ENCODE measurements around the gene CAPN13. TPM values are rescaled to one million over a fixed set of nuclear protein-coding genes. Genes with fewer than 3 reads are reported as not detected.

CAPN13 gene
- polyA plus RNA-seq, 5 donors = 1.1 to 2.4 (median 1.5) TPM

DNA sequence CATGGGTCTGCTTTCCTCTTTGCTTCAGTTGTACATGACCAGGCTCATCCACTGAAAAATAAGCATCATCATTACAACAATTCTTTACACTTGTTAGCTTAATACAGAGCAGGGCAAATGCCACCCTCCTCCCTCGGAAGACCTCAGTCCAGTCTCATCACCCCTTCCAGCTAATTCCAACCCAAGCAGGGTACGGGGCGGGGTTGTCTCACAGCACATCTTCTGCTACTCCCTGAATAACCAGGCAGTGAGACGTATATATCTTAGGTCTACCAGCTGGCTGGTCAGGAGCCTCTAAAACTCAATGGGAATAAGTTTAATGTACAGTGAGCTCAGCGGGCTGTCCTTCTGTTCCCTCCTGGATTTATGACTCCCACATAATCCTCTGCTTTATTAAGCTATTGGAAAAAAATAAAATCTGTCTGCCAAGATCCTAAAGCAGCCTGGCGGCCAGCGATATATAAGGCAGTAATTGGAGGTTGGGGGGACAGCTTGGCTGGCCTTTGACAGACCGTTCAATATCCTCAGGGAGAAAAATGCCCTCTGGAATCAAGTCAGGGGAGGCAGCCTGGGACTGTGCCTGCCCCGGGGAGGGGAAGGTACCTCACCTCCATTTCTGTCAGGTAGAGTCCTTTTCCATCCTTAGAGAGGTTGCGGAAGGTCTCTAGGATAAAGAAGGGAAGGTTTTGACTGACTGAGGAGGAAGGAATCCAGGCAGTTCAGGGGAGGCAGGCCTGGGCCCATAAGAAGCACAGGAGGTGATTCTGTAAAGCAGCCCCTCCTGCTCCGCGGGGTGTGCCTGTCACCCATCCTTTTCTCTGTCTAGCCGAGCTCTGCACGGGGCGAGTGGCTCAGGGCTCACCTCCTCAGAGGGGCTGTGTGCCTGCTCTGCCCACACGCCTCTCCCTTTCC lies 76.3 kb downstream of the CAPN13 start:
- no peak for DNase-seq

DNA sequence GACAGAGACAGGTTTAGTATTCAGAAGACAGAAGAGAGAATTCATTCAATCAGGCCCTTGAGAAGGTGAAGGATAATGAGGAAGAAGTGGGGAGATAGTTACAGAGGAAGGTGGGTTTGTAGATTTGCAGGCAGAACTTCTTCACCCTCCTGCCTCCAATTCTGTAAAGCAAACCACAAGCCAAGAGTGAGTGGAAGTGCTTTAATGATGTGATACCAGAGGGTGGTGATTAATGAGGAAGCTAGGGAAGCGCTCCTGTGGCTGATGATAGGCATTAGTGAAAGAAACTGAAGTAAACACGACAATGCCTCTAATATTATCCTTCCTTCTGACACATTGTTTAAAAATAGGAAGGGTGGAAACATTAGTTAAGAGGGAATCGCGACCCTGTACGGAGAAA lies 78.2 kb downstream of the CAPN13 start:
- DNase-seq = no peak

DNA sequence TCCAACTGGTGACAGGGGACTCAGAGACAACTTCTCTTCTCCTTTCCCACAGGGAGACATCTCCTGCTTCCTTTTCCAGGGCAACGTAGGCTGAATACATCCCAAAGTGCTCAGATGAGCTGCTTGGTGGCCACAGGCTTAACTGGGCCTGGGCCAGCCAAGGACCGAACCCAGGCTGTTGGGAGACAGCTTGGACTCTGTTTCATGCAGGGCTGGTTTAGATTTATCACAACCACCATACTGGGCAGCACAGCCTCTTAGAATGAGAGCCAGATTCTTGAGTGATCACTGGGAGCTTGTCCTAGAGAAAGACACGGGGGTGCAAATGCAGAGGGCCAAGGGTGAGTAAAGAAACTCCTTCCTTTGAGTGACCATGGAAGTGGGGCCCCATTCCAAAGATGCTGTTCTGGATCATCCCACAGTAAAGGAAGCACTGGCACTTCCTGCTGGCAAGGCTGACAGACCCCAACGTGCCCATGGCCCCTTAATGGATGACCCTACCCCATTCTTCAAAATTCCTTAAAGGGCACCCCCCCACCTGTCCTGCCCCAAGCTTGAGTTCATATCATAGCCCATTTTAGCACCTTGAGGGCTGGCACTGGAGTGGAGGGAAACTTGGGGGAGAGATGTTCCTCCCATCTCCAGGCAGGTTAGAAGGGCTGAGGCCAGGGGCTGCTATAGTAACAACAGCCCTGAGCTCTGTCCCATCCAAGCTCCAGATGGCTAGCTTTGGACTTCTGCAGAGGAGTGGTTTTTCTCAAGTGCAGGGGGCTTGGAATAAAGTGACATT lies 84.1 kb downstream of the CAPN13 start:
- DNase-seq = no peak

DNA sequence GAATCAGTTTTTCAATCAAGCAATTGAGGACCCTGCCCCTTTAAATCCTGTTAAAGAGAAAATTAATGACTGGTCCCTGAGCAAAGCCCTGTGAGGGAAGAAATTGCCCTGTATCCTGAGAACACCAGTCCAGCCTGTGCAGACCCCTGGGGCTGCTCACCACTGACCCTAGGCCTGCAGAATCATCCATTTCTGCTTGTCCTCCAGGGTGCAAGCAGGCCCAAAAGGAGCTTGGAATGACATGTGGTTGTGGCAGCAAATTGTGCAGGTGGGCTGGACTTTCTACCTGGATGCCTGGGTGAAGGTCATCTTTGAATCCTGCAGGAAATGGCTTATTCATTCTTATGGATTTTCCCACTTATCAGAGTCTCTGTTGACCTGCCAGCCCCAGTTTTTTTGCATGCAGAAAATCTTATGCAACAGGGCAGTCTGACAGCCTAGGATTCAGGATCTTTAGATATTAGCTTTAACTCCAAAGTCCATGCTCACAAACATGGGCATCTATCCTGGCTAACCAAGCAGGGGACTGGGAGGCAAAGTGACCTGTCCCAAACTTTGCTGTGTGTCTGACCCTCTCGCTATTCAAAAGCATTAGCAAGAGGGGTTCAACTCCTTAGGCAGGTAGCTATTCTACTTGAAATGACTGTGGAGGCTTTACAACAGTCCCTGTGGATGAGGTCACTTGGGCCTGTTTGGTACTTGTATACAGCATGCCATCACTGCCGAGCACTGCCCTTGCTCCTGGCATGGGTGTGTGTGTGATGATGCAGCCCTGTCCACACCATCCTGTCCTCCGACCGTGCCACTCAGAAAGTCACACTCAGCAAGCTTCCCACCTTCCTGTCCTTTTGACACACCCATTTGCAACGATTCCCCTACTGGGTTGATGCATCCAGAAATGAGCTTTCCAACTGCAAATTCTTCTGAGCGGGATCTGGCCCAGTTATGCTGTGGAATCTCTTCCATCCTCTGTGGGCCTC lies 85.3 kb downstream of the CAPN13 start:
- no peak for DNase-seq

DNA sequence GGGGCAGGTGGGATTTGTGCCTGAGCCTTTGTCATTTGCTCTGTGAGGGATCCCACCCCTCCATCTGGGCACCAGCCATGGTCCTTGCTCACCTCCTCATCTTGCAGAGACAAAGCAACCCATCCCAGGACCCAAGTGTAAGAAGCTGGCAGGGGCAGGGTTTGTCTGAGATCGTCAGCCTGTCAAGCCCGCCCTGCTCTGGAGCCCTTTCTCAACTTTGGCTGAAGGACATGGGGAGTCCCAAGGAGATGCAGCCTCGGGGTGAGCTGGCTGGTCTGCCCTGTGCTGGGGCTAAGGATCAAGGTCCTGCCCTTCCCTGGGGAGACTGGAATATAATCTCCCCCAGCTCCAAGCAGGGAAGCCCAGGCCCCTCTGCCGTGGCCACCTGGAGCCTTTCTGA lies 86.0 kb downstream of the CAPN13 start:
- DNase-seq = no peak

DNA sequence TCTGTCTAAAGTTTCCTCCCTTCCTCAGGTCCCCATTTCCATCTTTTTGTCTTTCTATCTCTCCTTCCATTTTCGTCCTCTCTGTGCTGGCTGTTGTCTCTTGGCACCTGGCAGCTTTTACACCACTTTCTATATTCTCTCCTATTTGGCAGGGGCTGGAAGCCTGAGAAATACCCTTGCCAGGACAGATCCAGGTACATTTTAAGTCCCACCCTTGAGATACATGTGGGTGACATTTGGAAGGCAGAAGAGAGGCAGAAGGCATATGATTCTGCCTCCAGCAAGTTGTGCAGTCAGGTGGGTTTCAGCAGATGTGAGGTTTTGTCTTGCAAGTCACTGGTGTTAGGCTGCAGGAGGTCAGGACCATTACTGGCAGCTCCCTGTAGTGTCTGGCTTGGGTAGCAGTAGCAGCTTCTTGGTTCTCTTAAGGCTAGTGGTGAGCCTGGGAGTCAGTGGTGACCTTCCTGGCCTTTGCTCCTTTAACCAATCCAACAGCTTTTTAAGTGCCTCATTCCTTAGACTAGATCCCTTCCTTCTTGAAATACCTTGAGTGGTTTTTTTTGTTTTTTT lies 90.1 kb downstream of the CAPN13 start:
- no peak for DNase-seq

DNA sequence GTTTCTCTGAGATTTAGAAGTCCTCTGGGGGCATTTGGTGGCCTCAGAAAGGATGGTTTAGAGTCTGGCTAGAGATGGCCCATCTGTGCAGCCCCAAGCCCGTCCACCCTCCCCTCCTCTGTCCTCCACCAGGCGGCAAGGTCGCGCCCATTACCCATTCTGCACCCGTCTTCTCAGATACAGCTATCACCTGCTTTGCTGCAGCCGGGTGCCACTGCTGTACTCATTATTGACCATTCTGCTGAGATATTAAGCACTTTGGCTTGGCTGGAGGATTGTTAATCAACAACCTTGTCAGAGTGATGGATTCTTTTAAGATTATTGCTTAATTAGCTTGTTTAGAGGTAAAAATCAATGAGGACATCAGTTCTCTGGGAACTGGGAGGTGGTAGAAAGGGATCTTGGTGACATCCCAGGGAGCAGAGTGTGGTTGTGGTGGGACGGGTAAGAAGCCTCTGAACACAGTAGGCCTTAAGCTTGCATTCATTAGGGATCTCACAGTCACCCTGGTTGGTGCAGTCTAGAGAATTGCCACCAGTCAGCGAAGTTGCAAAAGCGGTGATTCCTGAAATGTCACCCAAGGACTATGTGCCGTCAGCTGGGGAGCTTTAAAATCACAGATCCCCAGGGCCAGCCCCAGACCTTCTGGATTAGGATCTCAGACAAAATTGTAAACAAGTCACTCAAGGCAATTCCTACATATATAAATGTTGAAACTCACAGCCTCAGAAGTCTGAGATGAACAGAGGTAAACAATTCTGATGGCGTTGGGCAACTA lies 90.9 kb downstream of the CAPN13 start:
- no peak for DNase-seq

DNA sequence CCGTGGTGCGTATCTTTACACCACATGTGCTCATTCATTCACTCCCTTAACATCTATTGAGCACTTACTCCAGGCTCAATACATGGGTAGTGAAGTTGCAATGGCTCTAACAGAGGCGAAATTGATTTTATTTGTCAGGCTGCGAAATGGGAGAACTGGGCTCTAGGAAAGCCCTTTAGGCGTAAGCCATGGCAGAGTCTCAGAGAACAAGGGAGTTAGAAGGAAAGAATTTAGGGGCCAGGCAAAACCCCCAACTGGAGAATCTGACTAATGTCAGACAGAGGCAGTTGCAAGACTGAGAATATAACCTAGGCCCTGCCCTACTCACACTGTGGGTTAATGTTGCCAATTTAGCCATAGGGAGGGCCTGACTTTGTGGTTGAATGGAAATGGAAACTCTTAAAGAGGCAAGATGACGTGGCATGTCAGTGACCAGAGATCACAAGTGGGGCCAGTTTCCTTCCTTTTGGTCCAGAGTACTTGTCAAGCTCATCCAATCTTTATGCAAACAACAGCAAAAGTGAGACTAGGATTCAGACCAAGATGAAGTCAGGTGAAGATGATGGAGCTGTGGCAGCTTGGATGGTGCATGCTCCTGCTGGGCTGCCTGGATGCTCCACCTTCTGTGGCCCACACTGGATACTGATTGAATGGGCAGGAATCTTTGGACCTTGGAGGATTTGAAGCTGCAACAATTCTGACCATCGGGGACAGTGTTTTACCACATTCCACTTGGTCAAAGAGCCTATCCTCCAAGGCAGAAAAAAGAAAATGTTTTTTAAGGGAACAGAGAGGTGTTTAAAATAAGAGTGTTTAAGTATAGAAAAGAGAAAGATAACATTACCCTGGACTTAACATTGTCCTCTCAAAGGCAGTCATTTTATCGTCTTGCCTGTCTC lies 92.2 kb downstream of the CAPN13 start:
- DNase-seq = no peak

DNA sequence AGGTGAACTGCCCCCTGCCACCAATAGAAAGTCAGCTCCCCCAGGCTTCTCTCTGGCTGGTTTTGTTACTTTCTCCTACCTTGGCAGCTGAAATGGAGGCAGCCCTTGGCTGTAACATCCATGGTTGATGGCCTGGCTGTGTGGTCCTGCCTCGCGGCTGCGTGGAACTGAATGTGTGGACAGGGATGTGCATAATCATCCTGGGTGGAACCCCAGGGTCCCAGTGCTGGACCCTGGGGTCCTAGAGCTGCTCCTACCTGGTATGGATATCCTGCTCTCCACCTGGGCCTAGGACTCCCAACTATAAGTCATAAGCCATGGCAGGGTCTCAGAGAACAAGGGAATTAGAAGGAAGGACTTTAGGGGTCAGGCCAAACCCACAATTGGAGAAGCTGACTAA lies 93.5 kb downstream of the CAPN13 start:
- no peak for DNase-seq

DNA sequence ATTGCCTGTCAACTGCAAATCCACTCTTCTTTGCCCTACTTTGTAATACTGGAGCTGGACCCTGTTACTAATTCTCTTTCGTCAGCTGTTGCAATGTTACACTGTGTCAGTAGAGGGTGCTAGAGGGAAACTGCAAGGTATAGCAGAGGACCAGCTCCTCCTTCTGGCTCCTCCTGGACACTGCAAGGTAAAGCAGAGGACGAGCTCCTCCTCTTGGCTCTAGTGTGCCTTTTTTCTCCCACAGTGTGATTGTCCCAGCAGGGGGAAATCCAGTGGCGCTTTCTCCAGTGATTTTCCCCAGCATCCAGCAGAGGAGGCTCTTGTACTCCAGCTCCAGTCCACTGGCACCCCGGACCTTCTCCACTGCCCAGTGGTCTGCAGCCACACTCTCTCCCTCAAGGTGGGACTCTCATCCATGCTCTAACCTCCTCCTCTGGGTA lies 95.6 kb downstream of the CAPN13 start:
- DNase-seq = peak; percentile 65 to 74

DNA sequence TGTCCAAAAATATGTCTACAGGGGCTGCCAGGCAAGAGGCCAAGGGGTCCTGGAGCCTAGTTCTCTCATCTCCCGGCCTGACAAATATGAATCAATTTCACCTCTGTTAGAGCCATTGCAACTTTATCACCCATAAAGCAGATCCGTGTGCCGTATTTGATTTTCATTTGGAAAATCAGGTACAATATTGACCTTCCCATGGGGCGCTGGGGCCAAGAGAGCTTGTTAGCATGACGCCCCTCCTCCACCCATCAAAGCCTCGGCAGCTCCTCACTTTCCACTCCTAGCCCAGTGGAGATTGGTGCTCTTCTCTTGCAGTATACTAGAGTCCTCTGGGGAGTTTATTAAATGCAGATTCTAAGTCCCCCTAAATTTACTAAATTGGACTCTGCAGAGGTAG lies 96.8 kb downstream of the CAPN13 start:
- DNase-seq = no peak

DNA sequence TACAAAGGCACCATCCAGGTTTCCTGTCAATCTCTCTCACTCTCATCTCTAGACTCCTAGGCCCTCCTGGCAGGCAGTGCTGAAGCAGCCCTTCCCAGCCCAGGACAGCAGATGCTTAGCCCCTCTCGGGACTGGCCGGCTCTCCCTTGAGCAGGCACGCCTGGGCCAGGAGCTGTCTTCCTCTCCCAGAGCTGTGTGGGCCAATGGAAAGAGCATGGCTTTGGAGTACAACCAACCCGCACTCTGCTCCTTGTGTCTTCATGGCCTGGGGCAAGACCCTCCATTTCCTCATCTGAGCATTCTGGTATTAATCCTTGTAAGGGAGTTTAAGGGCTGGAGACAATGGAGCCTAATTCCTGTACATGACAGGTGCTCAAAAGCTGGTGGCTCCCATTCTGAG lies 97.2 kb downstream of the CAPN13 start:
- no peak for DNase-seq

DNA sequence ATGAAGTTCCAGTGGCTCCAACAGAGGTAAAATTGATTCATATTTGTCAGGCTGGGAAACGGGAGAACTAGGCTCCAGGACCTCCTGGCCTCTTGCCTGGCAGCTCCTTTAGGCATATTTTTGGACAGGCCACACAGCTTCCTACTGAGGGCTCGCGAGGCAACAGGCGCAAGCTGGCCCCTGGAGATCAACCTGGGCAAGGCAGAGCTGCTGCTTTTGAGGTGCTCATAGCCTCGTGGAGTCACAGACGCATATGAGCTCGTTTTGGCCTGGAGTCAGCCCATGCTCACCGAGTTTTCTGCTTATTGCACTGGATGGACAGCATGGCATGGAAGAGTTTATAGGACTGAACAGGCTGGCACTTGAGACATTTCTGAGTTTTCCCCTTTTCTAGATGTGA lies 97.7 kb downstream of the CAPN13 start:
- DNase-seq = no peak

DNA sequence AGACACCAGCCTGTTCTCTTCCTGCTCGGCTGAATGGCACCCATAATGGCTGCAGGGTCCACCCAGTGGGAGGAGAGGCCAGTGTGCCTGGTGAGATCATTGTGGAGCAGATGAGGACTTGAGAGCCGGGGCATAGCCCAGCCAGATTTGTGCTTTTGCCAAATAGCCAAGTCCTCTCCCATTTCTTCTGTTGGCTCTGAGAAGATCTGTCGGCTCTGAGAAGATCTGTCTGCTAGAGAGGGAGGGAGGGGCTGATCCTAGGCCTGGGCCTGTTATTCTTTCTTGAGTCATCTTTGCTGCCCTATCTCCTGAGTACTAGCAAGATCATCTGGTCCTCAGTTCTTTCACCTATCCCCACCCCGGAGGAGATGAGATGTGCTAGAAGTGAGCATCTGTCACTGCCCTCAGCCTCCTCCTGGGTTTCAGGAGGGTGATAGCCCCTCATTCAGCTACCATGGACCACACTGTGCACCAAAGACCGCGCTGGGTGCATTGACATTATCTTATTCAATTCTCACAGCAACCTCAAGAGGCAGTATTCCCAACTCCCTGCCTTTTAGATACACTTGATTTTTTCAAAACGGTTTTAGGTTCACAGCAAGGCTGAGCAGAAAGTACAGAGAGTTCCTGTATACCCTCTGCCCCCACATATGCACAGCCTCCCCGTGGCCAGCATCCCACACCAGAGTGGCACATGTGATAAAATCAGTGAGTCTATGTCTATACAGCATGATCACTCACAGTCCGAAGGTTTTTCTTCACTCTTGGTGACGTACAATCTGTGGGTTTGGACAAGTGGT lies 98.6 kb downstream of the CAPN13 start:
- no peak for DNase-seq

DNA sequence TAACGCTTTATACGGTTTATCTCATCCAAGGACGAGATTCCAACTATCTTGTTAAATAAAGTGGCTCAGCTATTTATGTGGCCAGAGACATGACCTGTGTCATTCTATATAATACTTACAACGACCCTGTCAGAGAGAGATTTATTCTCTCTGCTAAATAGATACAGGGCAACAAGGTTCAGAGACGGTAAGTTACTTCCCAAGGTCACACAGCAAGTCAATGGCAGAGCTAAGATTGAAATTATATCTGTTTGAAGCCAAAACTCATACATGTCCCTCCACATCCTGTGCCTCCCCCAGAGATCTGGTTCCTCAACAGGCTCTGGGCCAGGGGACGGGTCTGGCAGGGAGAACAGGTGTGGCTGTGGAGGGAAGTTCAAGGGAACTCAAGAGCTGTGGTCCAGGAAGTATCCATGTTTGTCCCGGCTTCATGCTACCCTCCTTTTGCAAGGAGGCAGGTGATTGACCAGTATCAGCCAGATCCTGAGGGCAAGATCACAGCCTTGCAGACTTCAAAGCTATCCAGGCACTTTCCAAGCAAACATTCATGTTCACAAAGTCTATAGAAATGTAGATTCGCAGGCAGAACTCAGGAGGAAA lies 99.8 kb downstream of the CAPN13 start:
- DNase-seq = no peak

DNA sequence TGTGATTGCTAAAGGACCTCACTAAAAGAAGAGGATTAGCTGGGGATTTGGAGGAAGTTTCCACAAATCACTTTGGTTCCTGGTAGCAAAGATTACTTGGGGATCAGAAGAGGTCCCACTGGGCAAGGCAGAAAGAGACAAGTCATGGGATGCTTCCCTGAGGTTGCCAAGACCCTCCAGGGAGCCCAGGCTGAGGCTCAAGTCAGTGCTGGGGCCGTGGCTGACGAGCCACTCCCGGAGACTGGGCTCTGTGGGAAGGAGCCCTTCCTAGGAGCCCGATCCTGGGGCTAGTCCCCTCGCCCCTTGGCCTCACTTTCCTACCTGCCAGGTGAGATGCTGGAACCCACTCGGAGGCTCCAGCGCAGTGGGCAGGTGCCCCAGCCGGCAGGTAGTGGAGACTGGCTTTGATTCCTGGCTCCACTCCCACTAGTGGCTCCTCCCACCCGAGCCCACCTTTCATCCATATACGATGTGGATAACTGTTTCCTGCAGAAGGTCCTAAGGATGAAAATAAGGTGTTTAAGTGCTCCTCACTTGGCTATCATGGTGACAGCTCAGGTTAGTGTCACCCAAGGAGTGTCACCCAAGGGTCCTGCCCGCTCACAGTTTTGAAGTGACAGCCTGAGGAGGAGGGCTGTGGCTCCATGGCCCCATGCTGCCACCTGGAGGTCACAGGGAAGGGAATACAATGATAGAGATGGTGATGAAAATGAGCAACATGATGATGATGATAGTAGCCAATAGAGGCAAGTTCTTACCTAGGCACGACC lies 100.5 kb downstream of the CAPN13 start:
- peak in 1 of 2 donors; percentile 51 for DNase-seq

Measured in right lung (tissue), 5 donors.